ENCODE results near the gene ITPK1. TPM values are rescaled to one million over a fixed set of nuclear protein-coding genes. Genes with fewer than 3 reads are reported as not detected.

The ITPK1 gene
- total and polyA plus RNA-seq, 2 experiments from 2014 or later, result 35.9 to 101 TPM

DNA sequence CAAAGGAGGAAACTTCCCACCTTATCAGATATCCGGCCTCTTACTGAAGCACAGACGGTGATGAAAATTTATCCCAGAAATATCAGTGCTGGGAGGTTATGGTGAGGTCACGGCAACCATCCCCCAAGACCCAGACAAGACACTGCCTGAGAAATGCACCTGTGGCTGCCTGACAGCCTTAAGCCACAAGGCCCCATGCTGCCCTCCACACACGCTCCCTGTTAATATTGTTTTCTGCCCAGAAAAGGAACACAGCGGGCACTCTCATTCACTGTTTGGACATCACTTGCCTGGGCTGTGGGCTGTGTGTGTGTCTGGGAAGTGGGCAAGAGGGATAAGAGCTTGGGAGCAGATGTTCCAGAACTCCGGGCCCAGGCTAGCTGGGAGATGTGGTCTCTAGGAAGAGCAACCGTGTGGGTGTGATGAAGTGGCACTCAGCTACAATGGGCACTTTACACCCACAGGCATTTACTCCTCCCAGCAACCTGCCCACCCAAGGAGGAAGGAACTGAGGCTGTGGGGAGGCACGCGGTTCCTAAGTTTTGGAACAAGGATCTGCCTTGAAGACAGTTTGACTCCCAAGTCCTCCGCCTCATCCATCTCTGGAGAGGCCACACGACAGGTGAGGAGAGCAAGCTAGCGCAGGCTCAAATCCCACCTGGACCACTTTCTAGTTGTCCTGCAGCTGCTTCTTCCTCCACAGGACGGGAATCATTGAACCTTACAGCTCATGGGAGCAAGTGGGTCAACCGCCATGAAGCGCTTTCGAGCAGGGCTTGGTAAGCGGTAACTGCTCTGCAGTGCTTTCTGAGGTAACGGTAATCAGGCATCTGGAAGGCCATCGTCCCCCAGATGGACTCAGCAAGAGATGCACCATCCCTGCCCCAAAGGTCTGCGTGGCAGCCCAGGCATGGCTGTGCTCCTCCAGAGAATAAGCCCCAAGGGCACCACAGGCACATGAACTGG is 101.4 kb downstream of the ITPK1 start:
- H3K4me3 ChIP-seq, result no peak overlapping the region
- peak overlapping the region; percentile 39; the same call in 1 of the 2 replicates for H3K27ac Mint-ChIP-seq
- peaks cover 21% of the 10 kb centered on the region for H3K27me3 Mint-ChIP-seq (ENCODE audit: insufficient read depth, low read depth, poor library complexity)
- DNase-seq (ENCODE audit: low spot score), result no peak
- TF ChIP-seq EZH2phosphoT487 (IDR thresholded peaks at IDR 0.05; ENCODE audit: unreplicated experiment), result no peak
- no peak for TF ChIP-seq ZNF331 (CRISPR knock-in tag; IDR thresholded peaks at IDR 0.05; ENCODE audit: low read depth)
- no peak for TF ChIP-seq JUNB (IDR thresholded peaks at IDR 0.05; ENCODE audit: unreplicated experiment)
- TF ChIP-seq CREB1 (CRISPR knock-in tag; IDR thresholded peaks at IDR 0.05; ENCODE audit: low read depth), result no peak
- TF ChIP-seq, protein P1, sequence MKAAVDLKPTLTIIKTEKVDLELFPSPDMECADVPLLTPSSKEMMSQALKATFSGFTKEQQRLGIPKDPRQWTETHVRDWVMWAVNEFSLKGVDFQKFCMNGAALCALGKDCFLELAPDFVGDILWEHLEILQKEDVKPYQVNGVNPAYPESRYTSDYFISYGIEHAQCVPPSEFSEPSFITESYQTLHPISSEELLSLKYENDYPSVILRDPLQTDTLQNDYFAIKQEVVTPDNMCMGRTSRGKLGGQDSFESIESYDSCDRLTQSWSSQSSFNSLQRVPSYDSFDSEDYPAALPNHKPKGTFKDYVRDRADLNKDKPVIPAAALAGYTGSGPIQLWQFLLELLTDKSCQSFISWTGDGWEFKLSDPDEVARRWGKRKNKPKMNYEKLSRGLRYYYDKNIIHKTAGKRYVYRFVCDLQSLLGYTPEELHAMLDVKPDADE (IDR thresholded peaks at IDR 0.05), result no peak
- no peak for TF ChIP-seq POLR2AphosphoS5 (IDR thresholded peaks at IDR 0.05; ENCODE audit: low read depth)
- TF ChIP-seq ZNF114 (CRISPR knock-in tag; IDR thresholded peaks at IDR 0.05), result no peak
- TF ChIP-seq ZNF462 (CRISPR knock-in tag; IDR thresholded peaks at IDR 0.05), result no peak
- TF ChIP-seq STAT1 (IDR thresholded peaks at IDR 0.05; ENCODE audit: unreplicated experiment), result no peak
- no peak for TF ChIP-seq EZH2 (IDR thresholded peaks at IDR 0.05; ENCODE audit: low read depth, unreplicated experiment)
- TF ChIP-seq, protein P2, sequence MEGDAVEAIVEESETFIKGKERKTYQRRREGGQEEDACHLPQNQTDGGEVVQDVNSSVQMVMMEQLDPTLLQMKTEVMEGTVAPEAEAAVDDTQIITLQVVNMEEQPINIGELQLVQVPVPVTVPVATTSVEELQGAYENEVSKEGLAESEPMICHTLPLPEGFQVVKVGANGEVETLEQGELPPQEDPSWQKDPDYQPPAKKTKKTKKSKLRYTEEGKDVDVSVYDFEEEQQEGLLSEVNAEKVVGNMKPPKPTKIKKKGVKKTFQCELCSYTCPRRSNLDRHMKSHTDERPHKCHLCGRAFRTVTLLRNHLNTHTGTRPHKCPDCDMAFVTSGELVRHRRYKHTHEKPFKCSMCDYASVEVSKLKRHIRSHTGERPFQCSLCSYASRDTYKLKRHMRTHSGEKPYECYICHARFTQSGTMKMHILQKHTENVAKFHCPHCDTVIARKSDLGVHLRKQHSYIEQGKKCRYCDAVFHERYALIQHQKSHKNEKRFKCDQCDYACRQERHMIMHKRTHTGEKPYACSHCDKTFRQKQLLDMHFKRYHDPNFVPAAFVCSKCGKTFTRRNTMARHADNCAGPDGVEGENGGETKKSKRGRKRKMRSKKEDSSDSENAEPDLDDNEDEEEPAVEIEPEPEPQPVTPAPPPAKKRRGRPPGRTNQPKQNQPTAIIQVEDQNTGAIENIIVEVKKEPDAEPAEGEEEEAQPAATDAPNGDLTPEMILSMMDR (conservative IDR thresholded peaks at IDR 0.05; ENCODE audit: low read depth in 2 of 2), result no peak
- TF ChIP-seq REST (IDR thresholded peaks at IDR 0.05; ENCODE audit: unreplicated experiment), result no peak
- TF ChIP-seq NANOG (IDR thresholded peaks at IDR 0.05; ENCODE audit: borderline replicate concordance), result no peak
- H3K27me3 ChIP-seq (ENCODE audit: insufficient read depth), result no peaks in the 10 kb centered on the region
- no peak overlapping the region for H2AFZ ChIP-seq
- H3K4me2 ChIP-seq, result no peak overlapping the region
- H3K27ac ChIP-seq (ENCODE audit: low read depth), result no peak overlapping the region
- H3K79me2 ChIP-seq (replicated peaks; ENCODE audit: insufficient read depth), result peaks cover 49% of the 10 kb centered on the region
- H3K9me2 ChIP-seq (ENCODE audit: insufficient read depth), result no peaks in the 10 kb centered on the region
- ATAC-seq, result no peak
- no peaks in the 10 kb centered on the region for H3F3A ChIP-seq (replicated peaks; ENCODE audit: low read depth)
- peaks cover 6% of the 10 kb centered on the region; the same call in 1 of the 3 replicates for H3K36me3 Mint-ChIP-seq (ENCODE audit: low read depth)
- H3K9me3 Mint-ChIP-seq, result no peaks in the 10 kb centered on the region
- H4K20me1 ChIP-seq (replicated peaks; ENCODE audit: insufficient read depth), result peaks cover 11% of the 10 kb centered on the region
- H3K4me1 Mint-ChIP-seq, result peaks cover 46% of the 10 kb centered on the region
- H3K36me3 ChIP-seq (ENCODE audit: insufficient read depth), result no peaks in the 10 kb centered on the region
- peaks cover 11% of the 10 kb centered on the region; the same call in 1 of the 2 replicates for H3K4me1 ChIP-seq (ENCODE audit: insufficient read depth)
- H3K4me3 Mint-ChIP-seq, result no peak overlapping the region

All from GM23338 (cell line).